Measurements from ENCODE around the gene MLXIPL.

The MLXIPL gene, protein sequence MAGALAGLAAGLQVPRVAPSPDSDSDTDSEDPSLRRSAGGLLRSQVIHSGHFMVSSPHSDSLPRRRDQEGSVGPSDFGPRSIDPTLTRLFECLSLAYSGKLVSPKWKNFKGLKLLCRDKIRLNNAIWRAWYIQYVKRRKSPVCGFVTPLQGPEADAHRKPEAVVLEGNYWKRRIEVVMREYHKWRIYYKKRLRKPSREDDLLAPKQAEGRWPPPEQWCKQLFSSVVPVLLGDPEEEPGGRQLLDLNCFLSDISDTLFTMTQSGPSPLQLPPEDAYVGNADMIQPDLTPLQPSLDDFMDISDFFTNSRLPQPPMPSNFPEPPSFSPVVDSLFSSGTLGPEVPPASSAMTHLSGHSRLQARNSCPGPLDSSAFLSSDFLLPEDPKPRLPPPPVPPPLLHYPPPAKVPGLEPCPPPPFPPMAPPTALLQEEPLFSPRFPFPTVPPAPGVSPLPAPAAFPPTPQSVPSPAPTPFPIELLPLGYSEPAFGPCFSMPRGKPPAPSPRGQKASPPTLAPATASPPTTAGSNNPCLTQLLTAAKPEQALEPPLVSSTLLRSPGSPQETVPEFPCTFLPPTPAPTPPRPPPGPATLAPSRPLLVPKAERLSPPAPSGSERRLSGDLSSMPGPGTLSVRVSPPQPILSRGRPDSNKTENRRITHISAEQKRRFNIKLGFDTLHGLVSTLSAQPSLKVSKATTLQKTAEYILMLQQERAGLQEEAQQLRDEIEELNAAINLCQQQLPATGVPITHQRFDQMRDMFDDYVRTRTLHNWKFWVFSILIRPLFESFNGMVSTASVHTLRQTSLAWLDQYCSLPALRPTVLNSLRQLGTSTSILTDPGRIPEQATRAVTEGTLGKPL

DNA sequence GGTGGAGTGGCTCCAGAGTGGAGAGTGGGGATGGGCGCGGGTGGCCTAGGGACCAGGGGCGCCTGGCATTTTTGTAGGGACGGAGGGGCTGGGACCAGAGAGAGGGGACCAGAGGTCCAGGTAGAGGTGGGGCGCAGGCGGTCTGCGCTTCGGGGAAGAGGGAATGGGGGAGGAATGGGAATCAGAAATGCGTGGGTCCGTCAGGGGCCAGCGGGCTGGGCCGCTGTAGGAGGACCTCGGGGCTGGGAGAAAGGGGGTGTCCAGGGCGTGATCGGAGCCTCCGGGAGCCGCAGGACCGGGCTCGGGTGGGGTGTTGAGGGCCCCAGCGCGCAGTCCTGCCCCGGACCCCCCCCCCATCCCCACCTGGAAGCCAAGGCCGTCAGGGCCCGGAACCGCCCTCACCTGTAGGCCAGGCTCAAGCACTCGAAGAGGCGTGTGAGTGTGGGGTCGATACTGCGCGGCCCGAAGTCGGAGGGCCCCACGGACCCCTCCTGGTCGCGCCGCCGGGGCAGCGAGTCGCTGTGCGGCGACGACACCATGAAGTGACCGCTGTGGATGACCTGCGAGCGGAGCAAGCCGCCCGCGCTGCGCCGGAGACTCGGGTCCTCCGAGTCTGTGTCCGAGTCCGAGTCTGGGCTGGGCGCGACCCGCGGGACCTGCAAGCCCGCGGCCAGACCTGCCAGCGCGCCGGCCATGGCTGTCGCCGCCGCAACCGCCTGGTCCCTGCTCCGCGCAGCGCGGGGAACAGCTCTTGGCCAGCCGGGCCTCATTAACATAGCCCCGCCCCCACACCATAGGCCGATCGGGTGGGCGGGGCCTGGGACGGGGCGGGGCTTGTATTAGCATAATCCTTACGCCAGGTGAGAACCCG lies at the start of gene MLXIPL:
Gene MLXIPL, minus strand, starts transcription at position 725 of the 871 bp plus-strand sequence. Its CDS starts 30 bp downstream, at position 695.
- Histone ChIP-seq H3K36me3 (ENCODE audit: control insufficient read depth, insufficient read depth, low read length) (no peaks in the 10 kb centered on the region), H3K9ac (peak within 1 kb of the TSS; percentile 17), H3K4me3 (ENCODE audit: low read depth, low read length) (peak within 1 kb of the TSS; percentile 73), H3K4me2 (ENCODE audit: low read length) (peak within 1 kb of the TSS; percentile 70), H3K9me3 (ENCODE audit: control insufficient read depth, low read length) (no peaks in the 10 kb centered on the region), H3K79me2 (no peaks in the 10 kb centered on the region), H3K27ac (no peak within 1 kb of the TSS), H3K27me3 (ENCODE audit: control insufficient read depth, insufficient read depth, low read length) (no peaks in the 10 kb centered on the region), H2AFZ (peak within 1 kb of the TSS; percentile 68), H3K4me1 (peaks cover 5% of the 10 kb centered on the region)
- TF ChIP-seq, protein P1, sequence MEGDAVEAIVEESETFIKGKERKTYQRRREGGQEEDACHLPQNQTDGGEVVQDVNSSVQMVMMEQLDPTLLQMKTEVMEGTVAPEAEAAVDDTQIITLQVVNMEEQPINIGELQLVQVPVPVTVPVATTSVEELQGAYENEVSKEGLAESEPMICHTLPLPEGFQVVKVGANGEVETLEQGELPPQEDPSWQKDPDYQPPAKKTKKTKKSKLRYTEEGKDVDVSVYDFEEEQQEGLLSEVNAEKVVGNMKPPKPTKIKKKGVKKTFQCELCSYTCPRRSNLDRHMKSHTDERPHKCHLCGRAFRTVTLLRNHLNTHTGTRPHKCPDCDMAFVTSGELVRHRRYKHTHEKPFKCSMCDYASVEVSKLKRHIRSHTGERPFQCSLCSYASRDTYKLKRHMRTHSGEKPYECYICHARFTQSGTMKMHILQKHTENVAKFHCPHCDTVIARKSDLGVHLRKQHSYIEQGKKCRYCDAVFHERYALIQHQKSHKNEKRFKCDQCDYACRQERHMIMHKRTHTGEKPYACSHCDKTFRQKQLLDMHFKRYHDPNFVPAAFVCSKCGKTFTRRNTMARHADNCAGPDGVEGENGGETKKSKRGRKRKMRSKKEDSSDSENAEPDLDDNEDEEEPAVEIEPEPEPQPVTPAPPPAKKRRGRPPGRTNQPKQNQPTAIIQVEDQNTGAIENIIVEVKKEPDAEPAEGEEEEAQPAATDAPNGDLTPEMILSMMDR (IDR thresholded peaks at IDR 0.05) = no peak

DNA sequence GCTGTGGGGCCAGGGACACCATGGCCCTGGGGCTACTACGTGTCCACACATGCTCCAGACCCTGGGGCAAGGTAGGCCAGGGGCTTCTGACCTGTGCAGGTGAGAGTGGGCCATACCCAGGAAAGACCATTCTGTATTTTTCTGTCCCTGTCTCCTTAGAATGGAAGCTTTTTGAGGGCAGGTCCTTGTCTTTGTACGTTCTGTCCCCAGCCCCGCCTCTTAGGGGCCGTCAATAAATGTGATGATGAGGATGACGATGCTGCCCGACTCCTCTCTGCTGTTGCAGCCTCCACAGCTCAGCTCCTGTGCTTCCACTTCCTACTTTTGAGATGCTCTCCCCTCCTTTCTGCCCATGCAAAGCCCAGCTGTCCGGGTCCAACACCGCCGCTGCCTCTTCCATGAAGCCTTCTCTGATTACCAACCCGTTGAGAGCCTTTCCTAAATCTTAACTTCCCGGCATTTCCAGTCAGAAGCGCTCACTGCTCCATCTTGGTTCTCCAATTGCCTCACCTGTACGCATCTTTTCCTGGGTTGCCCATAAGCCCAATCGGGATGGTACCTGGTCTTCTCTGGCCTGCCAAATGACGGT lies 47.6 kb upstream of the MLXIPL start:
- no peaks in the 10 kb centered on the region for H3K36me3 ChIP-seq (ENCODE audit: control insufficient read depth, insufficient read depth, low read length)
- no peak overlapping the region for H3K27ac ChIP-seq

DNA sequence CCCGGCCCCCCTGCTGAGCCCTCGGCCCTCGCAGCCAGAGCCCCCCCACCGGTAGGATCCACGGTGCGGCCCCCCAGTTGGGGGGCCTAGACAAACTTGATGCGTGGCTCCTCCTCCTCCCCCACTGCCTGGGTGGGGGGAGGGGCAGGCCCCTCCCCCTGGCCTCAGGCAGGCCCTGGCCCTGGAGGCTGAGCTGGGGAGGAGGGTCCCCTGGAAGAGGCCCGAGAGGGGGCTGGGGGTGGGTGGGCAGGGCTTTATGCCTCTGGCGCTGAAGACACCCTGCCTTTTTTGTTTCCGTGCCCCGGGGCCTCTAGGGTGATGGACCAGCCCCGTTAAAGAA lies 47.0 kb upstream of the MLXIPL start:
- Histone ChIP-seq H3K27me3 (ENCODE audit: control insufficient read depth, insufficient read depth, low read length) (no peaks in the 10 kb centered on the region), H3K4me2 (ENCODE audit: low read length) (no peak overlapping the region), H2AFZ (no peak overlapping the region), H3K4me3 (ENCODE audit: low read depth, low read length) (no peak overlapping the region), H3K9ac (no peak overlapping the region), H3K4me1 (peaks cover 7% of the 10 kb centered on the region), H3K9me3 (ENCODE audit: control insufficient read depth, low read length) (no peaks in the 10 kb centered on the region), H3K79me2 (peaks cover 4% of the 10 kb centered on the region), H3K36me3 (ENCODE audit: control insufficient read depth, insufficient read depth, low read length) (no peaks in the 10 kb centered on the region), H3K27ac (no peak overlapping the region)
- TF ChIP-seq, protein P1 (IDR thresholded peaks at IDR 0.05) = no peak

More for the DNA sequence above, 47.6 kb upstream of the MLXIPL start:
- peaks cover 4% of the 10 kb centered on the region for H3K79me2 ChIP-seq
- no peak overlapping the region for H3K4me2 ChIP-seq (ENCODE audit: low read length)
- H3K27me3 ChIP-seq (ENCODE audit: control insufficient read depth, insufficient read depth, low read length) = no peaks in the 10 kb centered on the region
- H3K9me3 ChIP-seq (ENCODE audit: control insufficient read depth, low read length) = no peaks in the 10 kb centered on the region
- TF ChIP-seq, protein P1 (IDR thresholded peaks at IDR 0.05) = no peak
- no peak overlapping the region for H3K9ac ChIP-seq
- no peak overlapping the region for H2AFZ ChIP-seq
- peaks cover 7% of the 10 kb centered on the region for H3K4me1 ChIP-seq
- no peak overlapping the region for H3K4me3 ChIP-seq (ENCODE audit: low read depth, low read length)

DNA sequence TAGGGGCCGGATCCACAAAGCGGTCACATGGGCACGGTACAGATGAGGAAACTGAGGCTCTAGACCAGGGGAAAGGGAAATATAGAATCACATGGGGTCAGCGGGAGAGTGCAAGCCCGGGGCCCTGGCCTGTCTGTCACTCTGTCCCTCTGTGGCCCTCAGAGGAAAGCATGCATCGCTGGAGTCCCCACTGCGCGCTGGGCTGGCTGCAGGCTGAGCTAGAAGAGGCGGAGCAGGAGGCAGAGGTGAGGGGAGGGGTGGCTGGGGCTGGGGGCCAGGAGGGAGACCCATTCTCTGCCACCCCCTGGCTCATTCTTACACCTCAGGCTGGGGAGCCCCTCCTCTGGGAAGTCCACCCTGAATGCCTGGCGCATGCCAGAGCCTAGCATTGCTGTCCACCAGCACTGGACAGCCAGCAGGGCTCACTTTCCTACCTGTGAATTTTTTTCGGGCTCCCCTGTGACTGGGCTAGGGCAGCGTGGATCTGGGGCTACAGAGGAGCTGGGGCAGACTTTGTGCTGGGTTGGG lies 45.6 kb upstream of the MLXIPL start:
- Histone ChIP-seq H3K27me3 (ENCODE audit: control insufficient read depth, insufficient read depth, low read length) (no peaks in the 10 kb centered on the region), H3K9ac (no peak overlapping the region), H3K27ac (no peak overlapping the region), H3K4me3 (ENCODE audit: low read depth, low read length) (no peak overlapping the region), H3K9me3 (ENCODE audit: control insufficient read depth, low read length) (no peaks in the 10 kb centered on the region), H3K4me1 (peaks cover 7% of the 10 kb centered on the region), H2AFZ (no peak overlapping the region), H3K79me2 (peaks cover 4% of the 10 kb centered on the region), H3K4me2 (ENCODE audit: low read length) (no peak overlapping the region), H3K36me3 (ENCODE audit: control insufficient read depth, insufficient read depth, low read length) (no peaks in the 10 kb centered on the region)
- TF ChIP-seq, protein P1 (IDR thresholded peaks at IDR 0.05) = no peak
